ENCODE data around the gene ILK.

GRCh38 chr11:6655790-6656583 lies 52.4 kb downstream of the ILK start, which contains the start of gene DCHS1:
- TF ChIP-seq, protein P1, sequence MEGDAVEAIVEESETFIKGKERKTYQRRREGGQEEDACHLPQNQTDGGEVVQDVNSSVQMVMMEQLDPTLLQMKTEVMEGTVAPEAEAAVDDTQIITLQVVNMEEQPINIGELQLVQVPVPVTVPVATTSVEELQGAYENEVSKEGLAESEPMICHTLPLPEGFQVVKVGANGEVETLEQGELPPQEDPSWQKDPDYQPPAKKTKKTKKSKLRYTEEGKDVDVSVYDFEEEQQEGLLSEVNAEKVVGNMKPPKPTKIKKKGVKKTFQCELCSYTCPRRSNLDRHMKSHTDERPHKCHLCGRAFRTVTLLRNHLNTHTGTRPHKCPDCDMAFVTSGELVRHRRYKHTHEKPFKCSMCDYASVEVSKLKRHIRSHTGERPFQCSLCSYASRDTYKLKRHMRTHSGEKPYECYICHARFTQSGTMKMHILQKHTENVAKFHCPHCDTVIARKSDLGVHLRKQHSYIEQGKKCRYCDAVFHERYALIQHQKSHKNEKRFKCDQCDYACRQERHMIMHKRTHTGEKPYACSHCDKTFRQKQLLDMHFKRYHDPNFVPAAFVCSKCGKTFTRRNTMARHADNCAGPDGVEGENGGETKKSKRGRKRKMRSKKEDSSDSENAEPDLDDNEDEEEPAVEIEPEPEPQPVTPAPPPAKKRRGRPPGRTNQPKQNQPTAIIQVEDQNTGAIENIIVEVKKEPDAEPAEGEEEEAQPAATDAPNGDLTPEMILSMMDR (IDR thresholded peaks at IDR 0.05): no peak
- no peak for TF ChIP-seq POLR2A (IDR thresholded peaks at IDR 0.05)

All from tibial nerve (tissue), 3 donors.